ENCODE data around the gene DNAH1. TPM values are rescaled to one million over a fixed set of nuclear protein-coding genes. Genes with fewer than 3 reads are reported as not detected.

The DNAH1 gene
- total and polyA plus RNA-seq, 2 of the 13 experiments (the other 11 are each of a cell fraction or from before 2014, with no cell fraction given) = 0.64 to 3.5 TPM

GRCh38 chr3:52433996-52434479 is 117.9 kb downstream of the DNAH1 start:
- TF ChIP-seq PAWR (CRISPR knock-in tag; IDR thresholded peaks at IDR 0.05; ENCODE audit: borderline replicate concordance) (no peak), ATF3 (CRISPR knock-in tag; IDR thresholded peaks at IDR 0.05) (no peak), SP1 (IDR thresholded peaks at IDR 0.05) (no peak), SP1 (CRISPR knock-in tag; IDR thresholded peaks at IDR 0.05) (no peak), DPF2 (CRISPR knock-in tag; IDR thresholded peaks at IDR 0.05; ENCODE audit: borderline replicate concordance, low read depth) (no peak), ZNF746 (CRISPR knock-in tag; IDR thresholded peaks at IDR 0.05) (no peak), ZNF619 (CRISPR knock-in tag; IDR thresholded peaks at IDR 0.05) (no peak), ZNF572 (CRISPR knock-in tag; IDR thresholded peaks at IDR 0.05) (no peak), PTBP1 (IDR thresholded peaks at IDR 0.05; ENCODE audit: low read depth, low read length, poor library complexity, severe bottlenecking) (no peak), SP5 (CRISPR knock-in tag; IDR thresholded peaks at IDR 0.05; ENCODE audit: borderline replicate concordance, low read depth) (no peak), PAF1 (CRISPR knock-in tag; IDR thresholded peaks at IDR 0.05) (no peak), SCMH1 (CRISPR knock-in tag; IDR thresholded peaks at IDR 0.05; ENCODE audit: borderline replicate concordance) (no peak), ZFP41 (CRISPR knock-in tag; IDR thresholded peaks at IDR 0.05; ENCODE audit: borderline replicate concordance) (no peak)
- no peak overlapping the region for H2AFZ ChIP-seq (ENCODE audit: low read length)
- no peak for FAIRE-seq
- no peak for ATAC-seq
- no peak overlapping the region for H3K27ac ChIP-seq (ENCODE audit: extremely low read length, insufficient read depth, low read length)
- no peak overlapping the region for H3K4me2 ChIP-seq (ENCODE audit: low read depth, low read length)
- ChIA-PET POLR2A (interaction anchor here (2.8 kb wide), 1 partner anchor 11 kb away, joined by 11 read pairs; the partner anchor contains the start of gene SEMA3G), CTCF (ENCODE audit: low intra/inter-chr PET ratio, low total read pairs) (no interaction called here)
- H3K27me3 ChIP-seq (ENCODE audit: control insufficient read depth in 1 of 2, insufficient read depth in 2 of 2, low read length in 2 of 2) = no peaks in the 10 kb centered on the region
- no peak overlapping the region for H3K4me3 ChIP-seq (replicated peaks in 1 of 3; ENCODE audit: insufficient read depth in 1 of 3, low read depth in 2 of 3, low read length in 3 of 3)
- H3K9me3 ChIP-seq (ENCODE audit: low read length) = no peaks in the 10 kb centered on the region
- H3K79me2 ChIP-seq (ENCODE audit: insufficient read depth, low read length) = no peaks in the 10 kb centered on the region
- no peaks in the 10 kb centered on the region for H4K20me1 ChIP-seq (ENCODE audit: insufficient read depth, low read length)
- TSS peak; percentile 41 for BruUV-seq (replicated peaks)
- 92% methylated on average over 6 of the region's 6 CpGs for WGBS (ENCODE audit: low lambda C conversion rate)
- peaks cover 2 to 7% of the 10 kb centered on the region in 2 experiments; a peak in 2 of 5 replicates for H3K36me3 ChIP-seq (replicated peaks in 1 of 2; ENCODE audit: control insufficient read depth in 1 of 2, insufficient read depth in 2 of 2, low read length in 2 of 2)
- no peak overlapping the region for H3K9ac ChIP-seq (ENCODE audit: insufficient read depth, low read depth, low read length)
- no peak for DNase-seq (ENCODE audit: low spot score)
- peaks cover 50% of the 10 kb centered on the region for H3K4me1 ChIP-seq (ENCODE audit: insufficient read depth, low read length)
- in situ Hi-C loops (cut with HindIII; ENCODE audit: extremely low pct_ligation_motif_present, low pct_unique_long_range_greater_than_20kb) (no loop called here), intact Hi-C loops (cut with micrococcal nuclease; ENCODE audit: unreplicated experiment) (no loop called here)
